K562 (cell line): ENCODE data around the gene MMP28. TPM values are rescaled to one million over a fixed set of nuclear protein-coding genes. Genes with fewer than 3 reads are reported as not detected.
A peak's percentile ranks its signal among the peaks of the same experiment; 100 is the strongest.

Experiments used
- ARID3B ChIP-seq: fragments of 250-450 bp; sonication (Bioruptor Pico); IDR thresholded peaks from 2 replicates; pipeline ENCODE4 v1.4.0; 2020; ENCODE audit warnings: borderline replicate concordance
- BHLHE40 ChIP-seq: IDR thresholded peaks from 2 replicates; pipeline ENCODE4 v1.6.1; 2011; ENCODE audit warnings: low read length, improper control_type of control experiment
- ELF2 ChIP-seq: fragments of 250-450 bp; sonication (Bioruptor Pico); IDR thresholded peaks from 2 replicates; pipeline ENCODE4 v1.5.0; 2021; ENCODE audit warnings: mild to moderate bottlenecking
- ETV6 ChIP-seq, 3 experiments: fragments of 150-350 bp in 1 of 3; sonication (generic) in 1 of 3; formaldehyde crosslinking in 1 of 3; IDR thresholded peaks; 2 replicates each; pipeline versions ENCODE4 v1.6.1 to v1.8.0; 2014 to 2022; ENCODE audit warnings: borderline replicate concordance in 2 of 3, low read depth in 2 of 3, antibody characterized with exemption in 1 of 3, low read length in 1 of 3, mild to moderate bottlenecking in 1 of 3, missing genetic modification reagents in 1 of 3
- IRF2 ChIP-seq: sonication (generic); formaldehyde crosslinking; IDR thresholded peaks from 2 replicates; pipeline ENCODE4 v1.8.1; 2022; ENCODE audit warnings: mild to moderate bottlenecking, missing genetic modification reagents
- KAT2B ChIP-seq: IDR thresholded peaks from one replicate; pipeline ENCODE4 v1.6.1; 2012; ENCODE audit warnings: low read depth, mild to moderate bottlenecking, control low read depth, inconsistent platforms, low read length, moderate library complexity
- MXD1 ChIP-seq: fragments of 250-450 bp; sonication (Bioruptor Pico); IDR thresholded peaks from 2 replicates; pipeline ENCODE4 v1.8.0; 2021; ENCODE audit warnings: borderline replicate concordance, mild to moderate bottlenecking, moderate library complexity; ENCODE audit not compliant: poor library complexity, severe bottlenecking
- POLR2AphosphoS5 ChIP-seq: IDR thresholded peaks from 2 replicates; pipeline ENCODE4 v1.6.1; 2011; ENCODE audit warnings: mild to moderate bottlenecking, low read depth, low read length, moderate library complexity; ENCODE audit not compliant: control insufficient read depth, insufficient read depth
- RERE ChIP-seq: sonication (generic); formaldehyde crosslinking; IDR thresholded peaks from 2 replicates; pipeline ENCODE4 v1.8.0; 2023; ENCODE audit warnings: missing genetic modification reagents, mild to moderate bottlenecking, borderline replicate concordance
- SAP30 ChIP-seq: fragments of 200-600 bp; sonication (generic); IDR thresholded peaks from 2 replicates; pipeline ENCODE4 v1.6.1; 2012; ENCODE audit warnings: borderline replicate concordance, low read depth, mild to moderate bottlenecking, moderate library complexity, low read length, control low read depth, inconsistent platforms; ENCODE audit not compliant: insufficient read depth, poor library complexity, severe bottlenecking
- SP1 ChIP-seq: sonication (generic); formaldehyde crosslinking; IDR thresholded peaks from 2 replicates; pipeline ENCODE4 v1.8.1; 2022; ENCODE audit warnings: mild to moderate bottlenecking, missing genetic modification reagents
- THRAP3 ChIP-seq: fragments of 450-650 bp; IDR thresholded peaks from 2 replicates; pipeline ENCODE4 v1.6.1; 2016; ENCODE audit warnings: mild to moderate bottlenecking, inconsistent platforms, borderline replicate concordance
- U2AF2 ChIP-seq: fragments of 200-400 bp; formaldehyde crosslinking; optimal IDR thresholded peaks from 2 replicates; pipeline ENCODE3; 2017; ENCODE audit warnings: low read depth, mild to moderate bottlenecking, low read length
- ZBTB7A ChIP-seq: IDR thresholded peaks from 2 replicates; pipeline ENCODE4 v1.6.1; 2011; ENCODE audit warnings: low read depth, mild to moderate bottlenecking, low read length, moderate library complexity, borderline replicate concordance; ENCODE audit not compliant: control insufficient read depth
- ZNF165 ChIP-seq: fragments of 250-450 bp; sonication (Bioruptor Pico); IDR thresholded peaks from 2 replicates; pipeline ENCODE4 v1.4.0; 2020; ENCODE audit warnings: borderline replicate concordance
- polyA plus RNA-seq, 8 experiments: library from polyadenylated mRNA; depleted of rRNA in 4 of 8; stranded (reverse) in 5 of 8; unstranded in 3 of 8; fragments of >200 nt; fragmentation: Nextera tagmentation in 2 of 8; fragmentation: Illumina TruSeq in 1 of 8; extraction: Ambion mirVana in 2 of 8; extraction: Trizol in 1 of 8; gene quantifications; 2 replicates each; pipeline versions ENCODE4 v1.2.1 to v1.2.3, GENCODE V29; 2011 to 2014; ENCODE audit warnings: inconsistent platforms in 1 of 8, missing spikeins in 1 of 8
- total RNA-seq, 7 experiments: library from RNA; depleted of rRNA in 6 of 7; stranded (reverse); fragments of >200 nt in 6 of 7; fragmentation: Illumina TruSeq in 2 of 7; extraction: Trizol in 2 of 7; gene quantifications; 2 replicates each; pipeline versions ENCODE4 v1.2.1 to v1.2.3, GENCODE V29; 2011 to 2021; ENCODE audit warnings: low replicate concordance in 1 of 7

Gene MMP28
- total and polyA plus RNA-seq, 9 of the 15 experiments (the other 6 are each of a cell fraction or from before 2014, with no cell fraction given): not detected

GRCh38 chr17:35808962-35809854 is 13.8 kb upstream of the MMP28 start, which contains the start of gene TAF15 (continued):
- no peak for TF ChIP-seq ZBTB7A
- TF ChIP-seq SAP30: peak; percentile 28
- peak; percentile 97 for TF ChIP-seq BHLHE40
- TF ChIP-seq POLR2AphosphoS5: peak; percentile 97
- TF ChIP-seq IRF2 (CRISPR knock-in tag): no peak
- TF ChIP-seq THRAP3: no peak
- TF ChIP-seq KAT2B: no peak
- 0 out of 2 replicates have a peak, but pooled peaks have one; percentile 38 for TF ChIP-seq ZNF165 (CRISPR knock-in tag)
- TF ChIP-seq ELF2 (CRISPR knock-in tag): no peak
- TF ChIP-seq RERE (CRISPR knock-in tag): no peak; the same call in 1 of the 2 replicates
- TF ChIP-seq U2AF2: no peak
- TF ChIP-seq MXD1 (CRISPR knock-in tag): no peak
- 0 out of 2 replicates have a peak, but pooled peaks have one; percentile 6 for TF ChIP-seq SP1
- no peak for TF ChIP-seq ETV6 (IDR thresholded peaks at IDR 0.05; ENCODE audit: borderline replicate concordance in 1 of 2, low read depth in 2 of 2, low read length in 1 of 2)
- no peak for TF ChIP-seq ETV6 (CRISPR knock-in tag; IDR thresholded peaks at IDR 0.05; ENCODE audit: borderline replicate concordance)
- no peak for TF ChIP-seq ARID3B (CRISPR knock-in tag)
